Adrenal gland (tissue), 12 donors: ENCODE measurements around the gene S100A5. TPM values are rescaled to one million over a fixed set of nuclear protein-coding genes. Genes with fewer than 3 reads are reported as not detected.
"Not testable (repeated sequence)": the region's sequence is repeated elsewhere in the genome, so short reads cannot be mapped to it uniquely, and the experiment has no call there.

Experiments used
- DNase-seq, 7 donors: peaks; one replicate each; pipeline ENCODE4 v3.0.0-alpha.2; 2019 to 2020
- H3K27ac ChIP-seq, 5 donors: fragments of 200-600 bp; sonication (generic) in 4 of 5; 1 replicate in 3 of 5; 2 replicates in 2 of 5; pipeline versions ENCODE4 v1.5.1 to v1.8.0; 2016 to 2020; ENCODE audit warnings: mild to moderate bottlenecking in 1 of 5
- H3K27me3 ChIP-seq: fragments of 200-600 bp; 2 replicates; pipeline ENCODE4 v1.8.0; 2021
- H3K36me3 ChIP-seq, 2 donors: fragments of 200-600 bp; replicated peaks in 1 of 2; 1 replicate in 1 of 2; 2 replicates in 1 of 2; pipeline versions ENCODE4 v1.5.1 to v1.8.0; 2018 to 2022
- H3K4me1 ChIP-seq, 2 donors: fragments of 200-600 bp; replicated peaks in 1 of 2; 1 replicate in 1 of 2; 2 replicates in 1 of 2; pipeline versions ENCODE4 v1.5.1 to v1.8.0; 2018 to 2021
- H3K4me3 ChIP-seq, 4 donors: fragments of 200-600 bp; sonication (generic) in 3 of 4; one replicate each; pipeline ENCODE4 v1.5.1; 2016 to 2018
- H3K9me3 ChIP-seq, 3 donors: fragments of 200-600 bp; sonication (generic) in 1 of 3; replicated peaks in 1 of 3; 1 replicate in 2 of 3; 2 replicates in 1 of 3; pipeline versions ENCODE4 v1.5.1 to v1.8.0; 2016 to 2021
- CTCF ChIP-seq, 6 experiments: fragments of 450-650 bp in 4 of 6; fragments of 200-600 bp in 2 of 6; sonication (generic) in 1 of 6; IDR thresholded peaks; 1 replicate in 5 of 6; 2 replicates in 1 of 6; pipeline versions ENCODE4 v1.5.1 to v1.8.0; 2016 to 2021; ENCODE audit warnings: antibody characterized with exemption in 6 of 6, mild to moderate bottlenecking in 2 of 6, moderate library complexity in 1 of 6
- POLR2A ChIP-seq, 2 donors: fragments of 450-650 bp; IDR thresholded peaks; one replicate each; pipeline ENCODE4 v1.6.1; 2017; ENCODE audit warnings: antibody characterized with exemption in 2 of 2, mild to moderate bottlenecking in 2 of 2, moderate library complexity in 1 of 2
- WGBS, 4 donors: extraction: QIAGEN DNeasy Blood & Tissue Kit in 2 of 4; methylation state at CpG; one replicate each; pipeline versions ENCODE4 v1.1.5 to v1.1.7; 2013 to 2017; 5-methylcytosine and 5-hydroxymethylcytosine counted together
- intact Hi-C, 2 donors: fragments of 100-400 bp; cut with DNase I; formaldehyde crosslinking; loops; one replicate each; pipeline versions ENCODE4 v1.14.1 to v1.15.0; 2022 to 2023
- polyA plus RNA-seq, 3 donors: library from polyadenylated mRNA; stranded (reverse); fragments of 200-250 nt in 2 of 3; fragments of 350-450 nt in 1 of 3; fragmentation: Illumina TruSeq in 1 of 3; extraction: RNeasy Lipid Tissue Mini Kit (QIAGEN cat#74804) in 1 of 3; gene quantifications; one replicate each; pipeline ENCODE4 v1.2.3, GENCODE V29; 2013 to 2014
- total RNA-seq, 9 donors: library from RNA; depleted of rRNA in 4 of 9; stranded (reverse); fragments of >200 nt in 4 of 9; fragments of 120-200 nt in 1 of 9; fragmentation: NEBNext Ultra II Directional in 1 of 9; extraction: Animal tissue kit (Norgen Biotek cat#: 25700) in 1 of 9; gene quantifications; one replicate each; pipeline versions ENCODE4 v1.1.0 to v1.2.4, GENCODE V29; 2013 to 2023
- donor health status: healthy with polysubstance abuse.
- donor health status: Bipolar disorder and iron deficiency.
- donor health status: DM: yes; HTN: yes; CAD: no.
- donor health status: DM: no; HTN: no; CAD: no.
- donor health status: DM: no; HTN: no; CAD: no.
- donor health status: DM: yes; HTN: yes; CAD: no.

The S100A5 gene
- total and polyA plus RNA-seq, 12 donors, result 0.17 TPM; not detected in 11

- intact Hi-C loops, result no loop called here
- Histone ChIP-seq H3K27ac (no peak overlapping the region), H3K9me3 (no peaks in the 10 kb centered on the region), H3K36me3 (no peaks in the 10 kb centered on the region), H3K4me3 (no peak overlapping the region), H3K4me1 (peaks cover 2 to 5% of the 10 kb centered on the region in 2 donors), H3K27me3 (no peaks in the 10 kb centered on the region)
- no peak for TF ChIP-seq POLR2A (IDR thresholded peaks at IDR 0.05)
- TF ChIP-seq CTCF (IDR thresholded peaks at IDR 0.05), result no peak
- DNase-seq, result peak in 1 of 7 donors; percentile 35
- 93 to 96% (median 94%) methylated on average over 3 to 4 of the region's 4 CpGs for WGBS, 4 donors
Observed at GRCh38 chr1:153520818-153521476, 19.8 kb downstream of the S100A5 start.

GRCh38 chr1:153520137-153520691 is 20.5 kb downstream of the S100A5 start:
- H3K27ac ChIP-seq, H3K27me3 ChIP-seq, H3K36me3 ChIP-seq, intact Hi-C loops, H3K4me3 ChIP-seq, H3K4me1 ChIP-seq, H3K9me3 ChIP-seq: not testable (repeated sequence)
- WGBS, 4 donors, result 74 to 79% (median 77%) methylated on average over 5 of the region's 5 CpGs
- DNase-seq, result peak in 1 of 7 donors; percentile 39

GRCh38 chr1:153519242-153519641 is 21.5 kb downstream of the S100A5 start:
- Histone ChIP-seq H3K27ac (no peak overlapping the region), H3K4me1 (no peaks in the 10 kb centered on the region), H3K36me3 (no peaks in the 10 kb centered on the region), H3K9me3 (no peaks in the 10 kb centered on the region), H3K27me3 (no peaks in the 10 kb centered on the region), H3K4me3 (no peak overlapping the region)
- DNase-seq, result peak in 1 of 7 donors; percentile 18
- TF ChIP-seq POLR2A (IDR thresholded peaks at IDR 0.05), result no peak
- no peak for TF ChIP-seq CTCF (IDR thresholded peaks at IDR 0.05)
- intact Hi-C loops, result loop anchor here (10.0 kb wide), 1 partner anchor 246 kb away; no protein-coding TSS in a partner anchor
- WGBS, 4 donors, result 90 to 94% (median 90%) methylated on average over 3 of the region's 3 CpGs

- peak in 1 of 7 donors; percentile 50 for DNase-seq
- intact Hi-C loops, result loop anchor here (10.0 kb wide), 1 partner anchor 249 kb away; no protein-coding TSS in a partner anchor
- TF ChIP-seq CTCF (IDR thresholded peaks at IDR 0.05) (no peak), POLR2A (IDR thresholded peaks at IDR 0.05) (no peak)
- Histone ChIP-seq H3K9me3 (no peaks in the 10 kb centered on the region), H3K27me3 (no peaks in the 10 kb centered on the region), H3K27ac (no peak overlapping the region), H3K36me3 (no peaks in the 10 kb centered on the region), H3K4me3 (no peak overlapping the region), H3K4me1 (no peaks in the 10 kb centered on the region)
- WGBS, 4 donors, result 49 to 67% (median 59%) methylated on average over 5 to 8 of the region's 8 CpGs
Observed at GRCh38 chr1:153515504-153516394, 25.0 kb downstream of the S100A5 start.
